Smooth muscle cell of trachea (primary cell): ENCODE measurements around the gene SLC25A10. TPM values are rescaled to one million over a fixed set of nuclear protein-coding genes. Genes with fewer than 3 reads are reported as not detected.

Experiments used
- total RNA-seq: library from RNA; depleted of rRNA; stranded (reverse); fragments of >200 nt; gene quantifications from 2 replicates; pipeline ENCODE4 v1.2.1, GENCODE V29; 2014

SLC25A10 gene
- 6.6 and 19.3 TPM in 2 replicates for total RNA-seq

GRCh38 chr17:81711814-81712467 is at the start of gene SLC25A10:
SLC25A10 (plus strand) TSS chr17:81712284; CDS start chr17:81712427, 143 bp downstream.

GRCh38 chr17:81666342-81667191 is 45.5 kb upstream of the SLC25A10 start, which contains the start of the genes CCDC137 and OXLD1:
CCDC137 (plus strand) TSS chr17:81666737; CDS start chr17:81666767, 30 bp downstream.
OXLD1 (minus strand) TSS chr17:81666605; CDS start chr17:81666577, 28 bp downstream.

DNA sequence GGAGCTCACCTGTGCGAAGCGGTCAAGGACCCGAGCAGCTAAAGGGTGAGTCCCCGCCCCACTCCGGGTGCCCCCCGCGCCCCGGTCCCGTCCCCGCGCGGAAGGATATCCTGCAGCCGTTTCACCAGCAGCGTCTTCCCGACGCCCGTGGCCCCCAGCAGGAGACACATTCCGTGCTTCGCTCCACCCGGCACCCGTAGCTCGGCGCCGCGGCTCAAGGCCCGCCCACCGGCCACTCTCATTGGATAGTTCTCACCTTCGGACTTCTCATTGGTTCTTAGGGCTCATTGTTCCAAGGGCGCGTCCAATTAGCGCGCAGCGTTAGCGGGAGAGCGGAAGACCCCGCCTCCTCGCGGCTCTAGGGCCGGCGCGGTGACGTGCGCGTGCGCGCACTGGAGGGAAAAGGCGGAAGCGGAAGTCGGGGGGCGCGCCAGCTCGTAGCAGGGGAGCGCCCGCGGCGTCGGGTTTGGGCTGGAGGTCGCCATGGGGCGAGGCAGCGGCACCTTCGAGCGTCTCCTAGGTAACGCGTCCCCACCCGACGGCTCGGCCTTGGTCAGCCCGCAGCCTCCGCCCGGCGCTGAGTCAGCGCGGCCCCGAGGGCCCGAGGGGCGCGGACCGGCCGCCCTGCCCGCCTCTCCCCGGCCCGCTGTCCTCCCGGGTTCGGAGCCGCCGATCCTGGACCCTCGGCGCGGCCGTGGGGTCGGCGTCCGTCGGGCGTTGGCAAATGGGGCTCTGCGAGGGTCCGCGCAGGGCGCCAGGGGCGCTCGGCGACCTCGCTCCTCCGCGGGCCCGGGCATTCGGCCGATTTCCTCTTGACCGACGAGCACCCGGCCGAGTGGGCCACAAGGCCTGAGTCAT is 28.3 kb upstream of the SLC25A10 start, which contains the start of the genes ARL16 and HGS:
ARL16 (minus strand) TSS at position 214 of the 858 bp plus-strand sequence; CDS start at position 170, 44 bp downstream.
HGS (plus strand) TSS at position 428 of the 858 bp plus-strand sequence; CDS start at position 484, 56 bp downstream.

GRCh38 chr17:81702934-81703746 is 8.9 kb upstream of the SLC25A10 start, which contains the start of gene MRPL12:
MRPL12 (plus strand) TSS chr17:81703367; CDS start chr17:81703502, 135 bp downstream.

Other genes starting within 250 kb of the SLC25A10 start
- 7,025 and 10,804 TPM in 2 replicates for gene ACTG1, start 199.5 kb upstream of the SLC25A10 start, total RNA-seq
- 2.0 and 4.6 TPM in 2 replicates for gene FSCN2, start 183.9 kb upstream of the SLC25A10 start, total RNA-seq
- gene FAAP100, start 159.9 kb upstream of the SLC25A10 start, total RNA-seq: 19.9 and 25.0 TPM in 2 replicates
- 58.0 and 77.1 TPM in 2 replicates for gene NPLOC4, start 75.2 kb upstream of the SLC25A10 start, total RNA-seq
- 2.5 and 2.6 TPM in 2 replicates for gene TSPAN10, start 75.1 kb upstream of the SLC25A10 start, total RNA-seq
- 0.17 TPM in 1 of 2 replicates, not detected in the other for gene PDE6G, start 55.7 kb upstream of the SLC25A10 start, total RNA-seq
- 35.5 and 37.7 TPM in 2 replicates for gene OXLD1, start 45.7 kb upstream of the SLC25A10 start, total RNA-seq
- gene CCDC137, start 45.5 kb upstream of the SLC25A10 start, total RNA-seq: 8.3 and 9.5 TPM in 2 replicates
- gene ARL16, start 28.5 kb upstream of the SLC25A10 start, total RNA-seq: 21.0 and 33.6 TPM in 2 replicates
- 94.4 and 131 TPM in 2 replicates for gene HGS, start 28.3 kb upstream of the SLC25A10 start, total RNA-seq
- gene MRPL12, start 8.9 kb upstream of the SLC25A10 start, total RNA-seq: 6.8 and 12.4 TPM in 2 replicates
- not detected in 2 replicates for gene GCGR, start 91.9 kb downstream of the SLC25A10 start, total RNA-seq
- gene MCRIP1, start 121.0 kb downstream of the SLC25A10 start, total RNA-seq: 80.3 and 126 TPM in 2 replicates
- 0.17 TPM in 1 of 2 replicates, not detected in the other for gene PPP1R27, start 122.8 kb downstream of the SLC25A10 start, total RNA-seq
- gene P4HB, start 148.3 kb downstream of the SLC25A10 start, total RNA-seq: 1,342 and 1,881 TPM in 2 replicates
- gene ARHGDIA, start 159.1 kb downstream of the SLC25A10 start, total RNA-seq: 187 and 318 TPM in 2 replicates
- gene ALYREF, start 179.3 kb downstream of the SLC25A10 start, total RNA-seq: 102 and 168 TPM in 2 replicates
- gene ANAPC11, start 179.4 kb downstream of the SLC25A10 start, total RNA-seq: 138 and 243 TPM in 2 replicates
- 0.87 and 2.5 TPM in 2 replicates for gene NPB, start 190.0 kb downstream of the SLC25A10 start, total RNA-seq
- gene PCYT2, start 199.1 kb downstream of the SLC25A10 start, total RNA-seq: 63.5 and 63.7 TPM in 2 replicates
- 26.8 and 27.1 TPM in 2 replicates for gene SIRT7, start 205.9 kb downstream of the SLC25A10 start, total RNA-seq
- gene MAFG, start 215.5 kb downstream of the SLC25A10 start, total RNA-seq: 16.1 and 25.3 TPM in 2 replicates
- 65.9 and 124 TPM in 2 replicates for gene PYCR1, start 225.0 kb downstream of the SLC25A10 start, total RNA-seq
- gene MYADML2, start 234.9 kb downstream of the SLC25A10 start, total RNA-seq: not detected in 2 replicates
- 0.99 TPM in 1 of 2 replicates, not detected in the other for gene NOTUM, start 248.9 kb downstream of the SLC25A10 start, total RNA-seq